C4-2B (cell line): Measurements from ENCODE around the gene ITSN1.

Experiments used
- ZFX ChIP-seq: fragments of 450-650 bp; IDR thresholded peaks from 2 replicates; pipeline ENCODE4 v1.6.1; 2017
- TF ChIP-seq, protein P1 (sequence below): fragments of 450-650 bp; conservative IDR thresholded peaks from 2 replicates; pipeline ENCODE4 v1.5.1; 2017; ENCODE audit warnings: mild to moderate bottlenecking

- TF ChIP-seq, protein P1, sequence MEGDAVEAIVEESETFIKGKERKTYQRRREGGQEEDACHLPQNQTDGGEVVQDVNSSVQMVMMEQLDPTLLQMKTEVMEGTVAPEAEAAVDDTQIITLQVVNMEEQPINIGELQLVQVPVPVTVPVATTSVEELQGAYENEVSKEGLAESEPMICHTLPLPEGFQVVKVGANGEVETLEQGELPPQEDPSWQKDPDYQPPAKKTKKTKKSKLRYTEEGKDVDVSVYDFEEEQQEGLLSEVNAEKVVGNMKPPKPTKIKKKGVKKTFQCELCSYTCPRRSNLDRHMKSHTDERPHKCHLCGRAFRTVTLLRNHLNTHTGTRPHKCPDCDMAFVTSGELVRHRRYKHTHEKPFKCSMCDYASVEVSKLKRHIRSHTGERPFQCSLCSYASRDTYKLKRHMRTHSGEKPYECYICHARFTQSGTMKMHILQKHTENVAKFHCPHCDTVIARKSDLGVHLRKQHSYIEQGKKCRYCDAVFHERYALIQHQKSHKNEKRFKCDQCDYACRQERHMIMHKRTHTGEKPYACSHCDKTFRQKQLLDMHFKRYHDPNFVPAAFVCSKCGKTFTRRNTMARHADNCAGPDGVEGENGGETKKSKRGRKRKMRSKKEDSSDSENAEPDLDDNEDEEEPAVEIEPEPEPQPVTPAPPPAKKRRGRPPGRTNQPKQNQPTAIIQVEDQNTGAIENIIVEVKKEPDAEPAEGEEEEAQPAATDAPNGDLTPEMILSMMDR, result no peak
- no peak for TF ChIP-seq ZFX
These were observed 78.8 kb downstream of the ITSN1 start for GRCh38 chr21:33721081-33721480.
